ENCODE results near the gene F13A1. TPM values are rescaled to one million over a fixed set of nuclear protein-coding genes. Genes with fewer than 3 reads are reported as not detected.

Gene F13A1
- total RNA-seq, 1 donor from 2014 or later, result 187 TPM

DNA sequence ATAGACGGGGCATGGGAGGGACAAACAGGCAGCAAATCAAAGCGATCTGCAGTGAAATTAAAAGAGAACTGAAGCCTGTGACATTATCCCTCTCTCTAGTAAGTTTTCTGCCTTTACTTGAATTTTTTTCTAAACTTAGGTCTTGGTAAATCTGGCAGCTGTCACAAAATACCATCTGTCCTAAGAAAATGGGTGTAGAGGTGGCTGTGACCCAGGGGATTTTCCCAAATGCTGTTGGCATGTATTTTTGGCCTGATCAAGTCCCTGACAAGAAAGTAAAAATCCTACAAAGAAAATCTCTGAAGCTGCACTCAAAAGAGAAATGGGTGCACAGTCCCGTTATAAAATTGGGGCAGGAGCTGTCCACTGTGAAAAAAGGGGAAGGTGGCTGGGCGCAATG is 30.2 kb upstream of the F13A1 start:
- no peaks in the 10 kb centered on the region for H3K9me3 ChIP-seq
- H3K27ac ChIP-seq, result no peak overlapping the region
- H3K4me3 ChIP-seq, result no peak overlapping the region
- TF ChIP-seq, protein P1, sequence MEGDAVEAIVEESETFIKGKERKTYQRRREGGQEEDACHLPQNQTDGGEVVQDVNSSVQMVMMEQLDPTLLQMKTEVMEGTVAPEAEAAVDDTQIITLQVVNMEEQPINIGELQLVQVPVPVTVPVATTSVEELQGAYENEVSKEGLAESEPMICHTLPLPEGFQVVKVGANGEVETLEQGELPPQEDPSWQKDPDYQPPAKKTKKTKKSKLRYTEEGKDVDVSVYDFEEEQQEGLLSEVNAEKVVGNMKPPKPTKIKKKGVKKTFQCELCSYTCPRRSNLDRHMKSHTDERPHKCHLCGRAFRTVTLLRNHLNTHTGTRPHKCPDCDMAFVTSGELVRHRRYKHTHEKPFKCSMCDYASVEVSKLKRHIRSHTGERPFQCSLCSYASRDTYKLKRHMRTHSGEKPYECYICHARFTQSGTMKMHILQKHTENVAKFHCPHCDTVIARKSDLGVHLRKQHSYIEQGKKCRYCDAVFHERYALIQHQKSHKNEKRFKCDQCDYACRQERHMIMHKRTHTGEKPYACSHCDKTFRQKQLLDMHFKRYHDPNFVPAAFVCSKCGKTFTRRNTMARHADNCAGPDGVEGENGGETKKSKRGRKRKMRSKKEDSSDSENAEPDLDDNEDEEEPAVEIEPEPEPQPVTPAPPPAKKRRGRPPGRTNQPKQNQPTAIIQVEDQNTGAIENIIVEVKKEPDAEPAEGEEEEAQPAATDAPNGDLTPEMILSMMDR (IDR thresholded peaks at IDR 0.05), result no peak
- no peak for ATAC-seq
- intact Hi-C loops (cut with DNase I), result no loop called here
- DNase-seq, result no peak
- no peaks in the 10 kb centered on the region for H3K4me1 ChIP-seq
- no peaks in the 10 kb centered on the region for H3K36me3 ChIP-seq
- H3K27me3 ChIP-seq (ENCODE audit: low read depth), result peaks cover 5% of the 10 kb centered on the region

DNA sequence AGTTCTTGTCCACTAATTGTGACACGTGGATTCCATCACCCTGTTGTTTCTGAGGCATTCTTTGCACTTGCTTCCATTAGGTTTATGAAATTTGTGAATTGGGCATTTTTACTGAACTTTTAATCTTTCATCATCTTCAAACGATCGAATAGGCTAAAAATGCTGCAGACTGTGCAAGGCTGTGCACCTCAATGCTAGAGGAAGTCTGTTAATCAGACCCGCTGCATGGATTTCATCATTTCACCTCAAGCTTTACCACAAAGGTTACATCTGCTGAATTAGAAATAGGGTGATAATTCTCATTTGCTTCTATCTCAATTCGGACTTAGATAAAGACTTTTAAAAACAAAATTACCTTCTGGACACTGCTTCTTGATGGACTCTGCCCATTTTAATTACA is 27.8 kb upstream of the F13A1 start:
- ATAC-seq, result no peak
- Histone ChIP-seq H3K27me3 (ENCODE audit: low read depth) (peaks cover under 1% of the 10 kb centered on the region), H3K4me1 (no peaks in the 10 kb centered on the region), H3K36me3 (no peaks in the 10 kb centered on the region), H3K4me3 (no peak overlapping the region), H3K9me3 (no peaks in the 10 kb centered on the region), H3K27ac (no peak overlapping the region)
- intact Hi-C loops (cut with DNase I), result no loop called here
- TF ChIP-seq, protein P1 (IDR thresholded peaks at IDR 0.05), result no peak
- no peak for DNase-seq

DNA sequence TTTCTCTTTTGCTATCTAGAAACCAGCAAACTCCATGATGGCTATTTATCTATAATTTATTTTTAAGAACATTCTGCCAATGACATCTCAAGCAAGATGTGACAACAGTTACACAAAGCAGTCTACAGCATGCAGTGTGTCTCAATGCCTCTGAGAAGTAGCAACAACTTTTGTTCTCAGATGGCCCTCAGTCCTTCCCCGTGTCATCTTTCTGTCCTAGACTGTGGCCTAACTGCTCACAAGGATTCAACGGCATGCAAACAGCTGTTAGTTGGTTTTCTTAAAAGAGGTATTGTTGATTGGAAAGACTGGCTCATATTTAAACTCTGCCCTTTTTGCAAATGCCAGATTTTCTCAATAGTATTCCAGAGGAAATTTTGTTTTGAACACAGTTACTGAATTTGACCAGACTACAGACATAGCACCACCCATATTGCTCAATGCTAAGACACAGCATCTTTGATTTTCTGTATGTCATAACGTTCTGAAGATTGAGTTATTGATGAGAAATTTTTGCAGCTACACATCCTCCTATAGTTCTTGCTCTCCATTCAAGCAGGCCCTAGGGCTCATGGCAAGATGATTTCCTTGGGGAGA is 26.1 kb upstream of the F13A1 start:
- no peak for ATAC-seq
- intact Hi-C loops (cut with DNase I), result no loop called here
- H3K36me3 ChIP-seq, result no peaks in the 10 kb centered on the region
- no peak overlapping the region for H3K4me3 ChIP-seq
- DNase-seq, result no peak
- no peaks in the 10 kb centered on the region for H3K27me3 ChIP-seq (ENCODE audit: low read depth)
- H3K4me1 ChIP-seq, result no peaks in the 10 kb centered on the region
- no peaks in the 10 kb centered on the region for H3K9me3 ChIP-seq
- TF ChIP-seq, protein P1 (IDR thresholded peaks at IDR 0.05), result no peak
- no peak overlapping the region for H3K27ac ChIP-seq

DNA sequence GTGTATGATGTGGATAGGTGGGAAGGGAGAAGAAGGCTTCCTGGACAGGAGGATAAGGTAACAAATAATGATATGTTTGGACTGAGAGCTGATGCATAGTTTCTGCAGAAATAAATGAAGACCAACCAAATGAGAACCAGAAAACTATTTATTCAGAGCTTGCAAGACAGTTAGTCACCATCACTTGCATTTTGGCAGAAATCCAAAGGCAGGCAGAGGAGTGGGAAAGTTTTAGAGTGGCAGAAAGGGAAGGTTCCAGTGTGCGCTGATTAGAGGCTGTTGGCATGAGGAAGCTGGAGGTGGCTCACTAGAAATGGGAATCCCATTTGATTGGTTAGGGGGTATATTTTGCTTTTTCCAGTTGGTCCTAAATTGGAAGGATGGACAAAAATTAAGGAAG is 13.0 kb upstream of the F13A1 start:
- Histone ChIP-seq H3K4me3 (no peak overlapping the region), H3K36me3 (no peaks in the 10 kb centered on the region), H3K27me3 (ENCODE audit: low read depth) (no peaks in the 10 kb centered on the region), H3K9me3 (no peaks in the 10 kb centered on the region), H3K4me1 (peaks cover 10% of the 10 kb centered on the region), H3K27ac (no peak overlapping the region)
- intact Hi-C loops (cut with DNase I), result no loop called here
- TF ChIP-seq, protein P1 (IDR thresholded peaks at IDR 0.05), result no peak
- DNase-seq, result no peak
- no peak for ATAC-seq

DNA sequence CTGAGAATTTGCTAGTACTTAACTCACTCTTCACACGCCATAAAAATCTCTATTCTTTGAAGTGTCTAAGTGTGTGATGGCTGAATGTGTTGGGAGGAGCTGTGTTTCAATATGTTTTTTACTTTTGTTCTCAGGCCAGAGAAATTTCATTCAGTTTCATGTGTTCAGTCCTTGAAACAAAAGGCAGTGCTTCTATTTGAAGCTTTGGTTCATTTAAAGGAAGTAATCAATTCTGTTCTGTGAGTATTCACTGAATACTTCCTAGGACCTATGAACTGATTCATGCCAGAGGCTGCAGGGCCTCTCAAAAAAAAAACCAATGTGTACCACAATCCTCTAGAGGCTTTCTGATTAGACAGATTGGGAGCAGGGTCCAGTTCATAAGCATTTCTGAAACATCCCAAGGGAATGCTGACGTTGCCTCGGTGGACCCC is 12.4 kb upstream of the F13A1 start:
- Histone ChIP-seq H3K27me3 (ENCODE audit: low read depth) (no peaks in the 10 kb centered on the region), H3K4me1 (peaks cover 10% of the 10 kb centered on the region), H3K4me3 (no peak overlapping the region), H3K36me3 (no peaks in the 10 kb centered on the region), H3K9me3 (no peaks in the 10 kb centered on the region), H3K27ac (no peak overlapping the region)
- DNase-seq (no peak), ATAC-seq (no peak)
- intact Hi-C loops (cut with DNase I), result no loop called here
- TF ChIP-seq, protein P1 (IDR thresholded peaks at IDR 0.05), result no peak

Measured in lower lobe of right lung (tissue), 2 donors.